Thyroid gland (tissue), 4 donors: Measurements from ENCODE around the gene RPS6KA4.

ENCODE experiments used
- CTCF ChIP-seq, 6 experiments: fragments of 200-600 bp in 3 of 6; fragments of 450-650 bp in 3 of 6; sonication (generic) in 3 of 6; IDR thresholded peaks; one replicate each; pipeline ENCODE4 v1.5.1; 2016 to 2019; ENCODE audit warnings: antibody characterized with exemption in 6 of 6, mild to moderate bottlenecking in 2 of 6, inconsistent platforms in 1 of 6, moderate library complexity in 1 of 6
- POLR2A ChIP-seq, 2 donors: fragments of 450-650 bp; IDR thresholded peaks; one replicate each; pipeline ENCODE4 v1.6.1; 2017; ENCODE audit warnings: antibody characterized with exemption in 2 of 2, mild to moderate bottlenecking in 2 of 2, moderate library complexity in 1 of 2

DNA sequence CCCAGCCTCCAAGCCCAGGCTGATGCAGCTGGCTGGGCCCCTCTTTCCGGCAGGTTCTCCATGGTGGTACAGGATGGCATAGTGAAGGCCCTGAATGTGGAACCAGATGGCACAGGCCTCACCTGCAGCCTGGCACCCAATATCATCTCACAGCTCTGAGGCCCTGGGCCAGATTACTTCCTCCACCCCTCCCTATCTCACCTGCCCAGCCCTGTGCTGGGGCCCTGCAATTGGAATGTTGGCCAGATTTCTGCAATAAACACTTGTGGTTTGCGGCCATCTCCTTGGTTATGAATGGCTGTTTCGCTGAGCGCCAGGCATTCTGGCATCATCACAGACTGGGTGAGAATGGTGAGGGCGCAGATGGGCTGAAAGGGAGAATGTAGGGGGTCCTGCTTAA lies 37.4 kb upstream of the RPS6KA4 start:
- TF ChIP-seq CTCF (IDR thresholded peaks at IDR 0.05) (no peak), POLR2A (IDR thresholded peaks at IDR 0.05) (no peak)
